GM21619 (cell line): ENCODE data around the gene NCAPD3.
"Not testable (repeated sequence)": the region's sequence is repeated elsewhere in the genome, so short reads cannot be mapped to it uniquely, and the experiment has no call there.

Experiments
- ATAC-seq: cut with Tn5 transposase; IDR thresholded peaks from one replicate; pipeline ENCODE4 v1.9.1; 2021; ENCODE audit not compliant: unreplicated experiment

Gene NCAPD3, protein sequence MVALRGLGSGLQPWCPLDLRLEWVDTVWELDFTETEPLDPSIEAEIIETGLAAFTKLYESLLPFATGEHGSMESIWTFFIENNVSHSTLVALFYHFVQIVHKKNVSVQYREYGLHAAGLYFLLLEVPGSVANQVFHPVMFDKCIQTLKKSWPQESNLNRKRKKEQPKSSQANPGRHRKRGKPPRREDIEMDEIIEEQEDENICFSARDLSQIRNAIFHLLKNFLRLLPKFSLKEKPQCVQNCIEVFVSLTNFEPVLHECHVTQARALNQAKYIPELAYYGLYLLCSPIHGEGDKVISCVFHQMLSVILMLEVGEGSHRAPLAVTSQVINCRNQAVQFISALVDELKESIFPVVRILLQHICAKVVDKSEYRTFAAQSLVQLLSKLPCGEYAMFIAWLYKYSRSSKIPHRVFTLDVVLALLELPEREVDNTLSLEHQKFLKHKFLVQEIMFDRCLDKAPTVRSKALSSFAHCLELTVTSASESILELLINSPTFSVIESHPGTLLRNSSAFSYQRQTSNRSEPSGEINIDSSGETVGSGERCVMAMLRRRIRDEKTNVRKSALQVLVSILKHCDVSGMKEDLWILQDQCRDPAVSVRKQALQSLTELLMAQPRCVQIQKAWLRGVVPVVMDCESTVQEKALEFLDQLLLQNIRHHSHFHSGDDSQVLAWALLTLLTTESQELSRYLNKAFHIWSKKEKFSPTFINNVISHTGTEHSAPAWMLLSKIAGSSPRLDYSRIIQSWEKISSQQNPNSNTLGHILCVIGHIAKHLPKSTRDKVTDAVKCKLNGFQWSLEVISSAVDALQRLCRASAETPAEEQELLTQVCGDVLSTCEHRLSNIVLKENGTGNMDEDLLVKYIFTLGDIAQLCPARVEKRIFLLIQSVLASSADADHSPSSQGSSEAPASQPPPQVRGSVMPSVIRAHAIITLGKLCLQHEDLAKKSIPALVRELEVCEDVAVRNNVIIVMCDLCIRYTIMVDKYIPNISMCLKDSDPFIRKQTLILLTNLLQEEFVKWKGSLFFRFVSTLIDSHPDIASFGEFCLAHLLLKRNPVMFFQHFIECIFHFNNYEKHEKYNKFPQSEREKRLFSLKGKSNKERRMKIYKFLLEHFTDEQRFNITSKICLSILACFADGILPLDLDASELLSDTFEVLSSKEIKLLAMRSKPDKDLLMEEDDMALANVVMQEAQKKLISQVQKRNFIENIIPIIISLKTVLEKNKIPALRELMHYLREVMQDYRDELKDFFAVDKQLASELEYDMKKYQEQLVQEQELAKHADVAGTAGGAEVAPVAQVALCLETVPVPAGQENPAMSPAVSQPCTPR (N-terminal part only)

DNA sequence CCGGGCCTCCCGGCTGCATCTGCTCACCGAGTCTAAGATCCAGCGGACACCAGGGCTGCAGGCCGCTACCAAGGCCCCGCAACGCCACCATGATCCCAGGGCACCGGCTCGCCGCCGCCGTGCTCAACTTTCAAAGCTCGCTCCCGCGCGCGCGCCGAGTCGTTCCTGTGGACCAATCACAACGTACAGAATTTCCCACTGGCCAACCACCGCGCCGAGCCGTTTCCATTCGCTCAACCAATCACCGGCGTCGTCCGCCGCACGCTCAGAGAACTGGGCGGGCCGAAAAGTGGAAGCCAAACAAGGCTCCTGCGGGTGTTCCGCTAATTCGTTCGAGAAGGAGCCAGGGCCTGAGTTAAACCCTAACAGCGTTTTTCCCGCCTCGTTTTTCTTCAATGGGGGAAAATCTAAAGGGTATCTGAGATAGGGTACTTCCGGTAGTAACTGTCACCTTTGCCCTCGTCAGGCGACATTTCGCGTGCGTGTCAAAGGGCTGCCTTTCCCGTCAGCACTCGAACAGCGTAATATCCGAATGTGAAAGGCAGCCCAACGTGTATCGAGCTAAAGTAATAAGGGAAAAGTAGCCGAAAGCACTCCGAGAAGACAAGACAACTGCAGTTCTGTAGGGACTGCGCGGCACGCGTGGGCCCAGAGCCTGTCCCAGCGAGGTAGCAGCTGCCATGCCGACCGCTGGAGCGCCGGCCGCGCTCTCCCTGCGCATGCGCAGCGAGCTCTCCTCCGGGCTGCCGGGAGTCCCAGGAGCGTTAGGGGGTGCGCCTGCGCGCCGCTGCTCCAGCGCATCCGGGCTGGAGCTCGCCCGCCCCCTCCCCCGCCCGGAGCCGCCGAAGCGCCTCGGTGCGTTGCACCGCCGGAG is at the start of gene NCAPD3, which contains the start of gene VPS26B:
Gene NCAPD3, minus strand, starts transcription at position 132 of the 874 bp plus-strand sequence. Its CDS starts 41 bp downstream, at position 91.
Gene VPS26B, plus strand, starts transcription at position 836 of the 874 bp plus-strand sequence. CDS start 452 bp downstream, outside the sequence.
- peak; percentile 67 for ATAC-seq

DNA sequence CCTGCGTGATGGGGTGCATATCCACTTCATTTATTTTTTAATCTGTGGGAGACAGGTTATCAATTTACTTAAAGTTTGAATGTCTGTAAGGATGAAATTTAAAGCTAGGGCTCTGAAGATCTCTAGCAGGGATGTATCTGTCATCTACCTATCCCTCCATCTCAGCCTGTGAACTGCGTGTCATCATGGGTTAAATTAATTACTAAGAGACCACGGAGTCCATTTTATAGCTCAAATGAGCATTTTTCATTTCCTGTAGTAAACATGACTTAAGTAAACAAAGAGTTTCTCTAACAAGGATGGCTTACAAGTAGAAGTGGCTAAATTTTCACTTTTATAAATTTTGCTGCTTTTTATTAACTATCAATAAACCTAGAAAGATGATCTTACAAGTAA is 49.5 kb upstream of the NCAPD3 start:
- no peak for ATAC-seq

DNA sequence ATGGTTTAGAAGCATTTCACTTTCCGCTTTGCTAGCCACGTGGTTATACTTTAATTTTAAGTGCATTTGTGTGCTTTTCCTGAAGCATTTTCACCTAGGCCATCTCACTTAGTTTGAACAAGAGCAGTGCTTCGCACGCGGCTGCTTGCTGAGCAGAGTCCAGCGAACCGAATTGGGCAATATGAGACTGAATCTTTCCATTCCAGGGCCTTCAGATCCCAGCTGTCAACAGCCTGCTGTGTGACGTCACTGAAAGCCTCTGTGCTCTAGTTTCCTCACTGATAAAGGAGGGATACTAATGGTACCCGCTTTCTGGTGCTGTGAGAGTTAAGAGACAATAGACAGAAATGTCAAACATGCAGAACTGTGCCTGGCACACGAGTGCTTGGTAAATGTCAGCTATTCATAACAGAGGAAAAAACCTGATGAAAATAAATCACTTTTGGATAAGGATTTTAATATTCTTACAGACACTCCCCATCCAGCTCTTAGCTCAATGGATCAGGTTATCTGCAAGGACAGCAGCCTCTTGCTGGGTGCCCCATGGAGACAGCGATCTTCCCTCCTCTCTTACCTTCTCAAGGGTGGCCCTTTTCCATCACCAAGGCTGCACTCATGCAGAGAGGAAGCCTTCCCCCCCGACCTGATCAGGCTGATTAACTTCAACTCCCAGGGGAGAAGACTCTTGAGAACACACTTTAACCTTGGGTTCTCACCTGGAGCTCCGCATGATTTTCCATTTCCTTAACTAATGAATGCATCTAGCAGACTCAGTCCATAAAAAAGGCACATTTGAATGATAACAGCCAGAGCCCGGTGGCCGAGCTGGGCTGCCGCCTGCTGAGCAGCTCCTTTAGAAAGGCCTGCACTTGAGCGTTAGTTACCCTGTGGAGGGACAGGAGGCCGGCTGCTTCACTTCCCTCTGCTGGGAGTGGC is 48.9 kb upstream of the NCAPD3 start:
- ATAC-seq = no peak

DNA sequence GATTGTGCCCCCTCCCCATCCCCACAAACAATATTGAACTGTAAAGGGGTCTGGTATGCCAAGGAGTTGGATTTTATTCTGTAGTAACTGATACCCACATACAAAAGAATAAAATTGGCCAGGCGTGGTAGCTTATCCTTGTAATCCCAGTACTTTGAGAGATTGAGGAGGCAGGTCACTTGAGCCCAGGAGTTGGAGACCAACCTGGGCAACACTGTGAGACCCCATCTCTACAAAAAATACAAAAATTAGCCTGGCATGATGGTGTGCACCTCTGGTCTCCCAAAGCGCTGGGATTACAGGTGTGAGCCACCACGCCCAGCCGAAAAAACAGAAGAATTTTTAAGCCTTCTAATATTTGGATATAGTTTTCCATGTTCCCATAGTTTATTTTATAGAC is 48.2 kb upstream of the NCAPD3 start:
- no peak for ATAC-seq

DNA sequence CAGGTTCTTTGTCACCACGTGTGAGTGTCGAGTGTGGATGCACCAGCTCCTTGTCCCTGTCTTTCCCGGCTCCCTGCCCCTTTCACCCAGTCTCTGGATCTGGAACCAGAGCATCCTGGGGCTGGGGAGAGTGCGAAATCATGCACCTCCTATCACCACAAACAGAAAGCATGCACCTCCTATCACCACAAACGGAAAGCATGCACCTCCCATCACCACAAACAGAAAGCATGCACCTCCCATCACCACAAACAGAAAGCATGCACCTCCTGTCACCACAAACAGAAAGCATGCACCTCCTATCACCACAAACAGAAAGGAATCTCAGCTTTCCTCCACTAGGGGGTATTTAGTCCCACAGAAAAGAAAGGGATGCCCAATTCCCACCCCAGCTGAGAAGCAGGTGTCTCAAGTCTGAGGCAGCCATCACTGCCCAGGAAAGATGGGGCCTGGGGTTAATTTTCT is 46.5 kb upstream of the NCAPD3 start:
- ATAC-seq = no peak

DNA sequence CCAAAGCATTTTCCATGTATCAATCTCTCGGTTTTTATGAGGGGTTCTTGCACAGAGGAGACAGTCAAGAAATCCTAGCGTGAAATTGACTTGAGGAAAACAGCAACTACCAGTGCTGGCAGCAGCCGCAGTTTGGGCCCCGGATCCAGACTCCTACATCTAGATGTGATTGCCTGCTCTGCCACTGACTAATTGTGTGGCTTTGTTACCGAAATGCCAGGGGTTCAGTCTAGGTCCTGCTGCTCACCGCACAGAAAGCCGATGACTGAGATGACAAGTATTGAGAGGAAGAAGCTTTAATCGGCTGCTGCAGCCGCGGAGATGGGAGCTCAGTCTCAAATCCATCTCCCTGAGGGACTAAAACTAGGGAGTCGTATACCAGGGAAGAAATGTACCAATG is 44.2 kb upstream of the NCAPD3 start:
- no peak for ATAC-seq

DNA sequence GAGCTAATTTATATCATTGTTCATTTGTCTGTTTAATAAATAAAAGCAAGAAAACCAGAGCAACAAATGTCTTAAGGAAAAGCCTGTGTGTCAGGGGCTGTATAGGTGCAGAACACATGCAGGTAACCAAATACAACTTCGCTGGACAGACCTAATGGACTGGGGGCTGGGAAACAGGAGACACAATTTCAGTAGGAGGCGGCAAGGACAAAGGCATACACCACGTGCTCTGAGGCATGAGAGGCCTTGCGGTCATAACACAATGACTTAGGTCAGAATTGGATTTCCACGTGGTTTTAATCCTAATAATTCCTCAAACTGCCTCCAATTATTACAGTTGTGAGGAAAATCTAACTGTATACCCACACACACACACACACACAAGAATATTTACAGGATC is 43.7 kb upstream of the NCAPD3 start:
- ATAC-seq = no peak

DNA sequence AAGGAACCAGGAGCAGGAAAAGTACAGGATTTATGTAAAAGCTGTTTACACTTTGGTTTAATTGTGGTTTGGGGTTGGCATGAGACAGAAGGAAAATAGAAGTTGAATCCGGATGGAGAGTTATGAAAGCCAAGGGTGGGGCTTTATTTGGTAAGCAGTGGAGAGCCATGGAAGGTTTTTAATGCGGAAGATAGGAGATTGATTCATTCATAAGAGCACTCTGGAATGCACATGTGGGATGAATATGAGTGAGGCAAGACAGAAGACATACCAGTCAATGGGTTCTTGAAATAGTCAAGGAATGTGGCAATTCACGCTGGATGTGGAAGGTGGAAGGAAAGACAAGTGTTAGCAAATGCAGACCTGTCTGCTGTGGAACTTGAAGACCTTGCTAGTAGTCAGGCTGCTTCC is 43.1 kb upstream of the NCAPD3 start:
- ATAC-seq = no peak

DNA sequence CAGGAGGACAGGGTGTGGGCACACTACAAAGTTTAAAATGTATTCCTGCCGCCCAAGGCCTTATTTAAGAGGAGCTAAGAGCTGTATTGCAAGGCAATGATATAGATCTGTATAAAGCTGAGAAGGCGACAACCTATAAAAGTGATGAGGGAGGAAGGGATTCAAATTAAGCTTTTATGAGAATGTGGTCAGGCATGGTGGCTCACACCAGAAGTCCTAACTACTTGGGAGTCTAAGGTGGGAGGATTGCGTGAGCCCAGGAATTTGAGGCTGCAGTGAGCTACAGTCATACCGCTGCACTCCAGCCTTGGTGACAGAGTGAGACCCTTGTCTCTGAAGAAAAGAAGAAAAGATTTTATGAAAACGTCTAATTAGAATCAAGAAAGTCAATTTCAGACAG is 42.7 kb upstream of the NCAPD3 start:
- no peak for ATAC-seq

DNA sequence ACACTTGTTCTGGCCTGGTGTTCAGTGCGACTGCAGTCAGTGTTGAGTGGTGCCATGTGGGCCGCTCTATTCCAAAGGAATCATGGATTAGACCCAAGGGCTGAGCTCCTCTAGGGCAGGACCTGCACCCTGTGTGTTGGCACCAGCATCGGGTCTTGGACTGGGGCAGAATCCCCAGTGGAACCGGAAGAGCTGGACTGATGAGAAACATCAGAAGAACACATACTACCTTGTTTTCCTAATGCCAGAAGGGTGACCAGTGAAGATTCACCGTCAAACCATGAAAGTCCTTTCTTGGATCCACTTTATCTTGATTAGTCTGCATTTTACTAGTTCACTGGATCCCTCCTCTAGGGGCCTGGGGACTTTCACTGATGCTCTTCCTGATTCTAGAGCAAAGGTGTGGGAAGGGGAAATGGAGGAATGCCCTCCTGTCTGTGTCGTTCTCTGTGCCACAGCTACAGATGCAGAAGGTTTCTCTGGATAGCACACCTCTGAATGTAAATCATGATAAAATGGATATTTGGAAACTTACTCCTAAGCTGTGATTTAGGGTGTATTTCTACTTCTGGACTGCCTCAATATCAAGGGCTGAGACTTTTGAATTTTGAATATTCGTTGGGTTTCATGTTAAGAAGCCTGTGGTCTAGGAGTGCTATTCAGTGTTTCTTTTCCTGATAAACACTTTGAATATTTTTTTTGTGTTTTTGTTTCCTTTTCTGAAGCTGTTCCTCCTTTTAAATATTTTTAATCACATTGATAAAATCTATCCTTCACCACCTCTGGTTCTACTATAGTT is 41.4 kb upstream of the NCAPD3 start:
- no peak for ATAC-seq

DNA sequence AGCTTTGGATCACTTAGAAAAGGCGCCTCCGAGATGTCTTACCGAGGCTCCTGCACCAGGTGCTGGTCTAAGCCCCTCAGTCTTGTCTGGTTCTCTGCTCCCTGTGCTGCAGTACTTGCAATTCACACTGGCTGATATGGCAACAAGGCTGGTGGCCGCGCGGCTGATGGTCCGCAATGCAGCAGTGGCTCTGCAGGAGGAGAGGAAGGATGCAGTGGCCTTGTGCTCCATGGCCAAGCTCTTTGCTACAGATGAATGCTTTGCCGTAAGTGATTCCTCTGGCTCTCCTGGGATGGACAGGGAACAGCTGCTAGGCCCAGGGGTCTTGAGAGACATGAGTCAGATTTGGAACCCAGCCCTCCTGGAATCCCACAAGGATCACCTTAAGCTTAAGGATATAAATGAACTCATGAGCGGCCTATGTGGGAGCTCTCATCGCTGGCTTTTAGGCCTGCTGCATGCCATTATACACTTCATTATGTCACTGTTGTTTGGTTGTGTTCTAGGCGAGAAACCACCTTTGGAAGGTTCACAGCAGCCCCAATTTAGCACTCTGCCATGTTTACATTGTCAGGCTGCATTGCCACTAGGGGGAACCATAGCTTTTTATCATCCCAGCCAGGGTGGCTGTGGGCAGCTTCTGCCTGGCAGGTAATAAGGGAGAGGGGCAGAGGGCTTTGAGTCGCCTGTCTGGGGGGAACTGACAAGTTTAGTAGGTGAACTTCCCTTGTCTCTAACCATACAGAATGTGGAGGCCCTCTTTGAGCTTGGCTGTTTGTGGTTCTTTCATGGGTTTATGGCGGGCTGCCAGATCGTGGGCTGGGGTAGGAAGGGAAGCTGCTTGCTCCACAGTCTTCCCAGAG is 38.1 kb upstream of the NCAPD3 start:
- ATAC-seq = no peak

DNA sequence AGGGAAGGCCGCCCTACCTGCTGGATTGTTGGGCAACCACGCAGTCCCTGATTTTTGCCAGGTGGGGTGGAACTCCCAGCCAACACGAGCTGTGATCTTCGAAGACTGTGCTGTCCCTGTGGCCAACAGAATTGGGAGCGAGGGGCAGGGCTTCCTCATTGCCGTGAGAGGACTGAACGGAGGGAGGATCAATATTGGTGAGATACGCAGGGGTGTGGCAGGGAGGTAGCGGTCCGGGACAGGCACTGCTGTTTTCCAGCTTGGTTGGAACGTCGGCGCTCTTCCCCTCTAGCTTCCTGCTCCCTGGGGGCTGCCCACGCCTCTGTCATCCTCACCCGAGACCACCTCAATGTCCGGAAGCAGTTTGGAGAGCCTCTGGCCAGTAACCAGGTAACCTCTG is 37.2 kb upstream of the NCAPD3 start:
- ATAC-seq = no peak

DNA sequence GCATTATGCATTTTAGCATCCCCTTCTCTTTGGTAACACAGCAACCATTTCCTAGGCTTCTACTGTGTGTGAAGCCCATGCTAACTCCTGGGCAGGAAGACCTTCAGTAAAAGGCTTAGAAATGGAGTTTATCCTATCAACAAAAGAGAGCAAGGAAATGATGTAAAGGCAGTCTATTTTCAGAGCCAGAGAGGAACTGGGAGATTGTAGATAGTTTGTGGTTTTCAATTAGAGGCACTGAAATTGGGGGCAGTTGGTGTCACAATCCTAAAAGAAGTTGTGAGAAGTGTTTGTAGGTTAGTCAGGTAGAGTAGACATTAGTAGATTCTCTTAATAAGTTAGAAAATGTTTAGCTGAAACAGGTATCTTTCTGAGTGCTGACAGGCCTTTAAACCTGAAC is 36.7 kb upstream of the NCAPD3 start:
- no peak for ATAC-seq

DNA sequence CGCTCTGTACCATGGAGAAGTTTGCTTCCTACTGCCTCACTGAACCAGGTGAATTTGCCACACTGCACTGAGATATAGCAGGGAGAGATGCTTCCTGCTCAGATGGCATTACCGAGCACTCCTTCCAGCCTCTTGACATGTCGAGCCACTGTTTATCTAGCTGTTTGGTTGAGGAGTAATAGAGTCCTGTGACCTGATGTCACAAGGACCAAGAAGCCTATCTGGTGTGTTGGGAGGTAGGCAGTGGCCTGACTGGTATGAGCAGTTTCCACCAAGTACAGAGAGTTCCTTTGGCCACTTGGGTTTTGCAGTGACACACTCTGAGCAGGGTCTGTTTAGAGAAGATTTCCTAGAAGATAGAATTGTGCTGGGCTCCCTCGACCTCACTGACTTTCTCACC is 34.8 kb upstream of the NCAPD3 start:
- ATAC-seq = no peak

DNA sequence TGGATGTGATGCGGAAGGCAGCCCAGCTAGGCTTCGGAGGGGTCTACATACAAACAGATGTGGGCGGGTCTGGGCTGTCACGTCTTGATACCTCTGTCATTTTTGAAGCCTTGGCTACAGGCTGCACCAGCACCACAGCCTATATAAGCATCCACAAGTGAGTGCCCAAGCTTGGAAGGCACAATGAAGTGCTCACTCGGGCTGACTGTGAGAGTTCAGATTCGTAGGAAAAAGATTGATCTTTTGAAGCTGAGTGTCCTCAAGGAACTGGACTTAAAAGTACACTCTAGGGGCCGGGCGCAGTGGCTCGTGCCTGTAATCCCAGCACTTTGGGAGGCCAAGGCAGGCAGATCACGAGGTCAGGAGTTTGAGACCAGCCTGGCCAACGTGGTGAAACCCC is 33.3 kb upstream of the NCAPD3 start:
- ATAC-seq = no peak

DNA sequence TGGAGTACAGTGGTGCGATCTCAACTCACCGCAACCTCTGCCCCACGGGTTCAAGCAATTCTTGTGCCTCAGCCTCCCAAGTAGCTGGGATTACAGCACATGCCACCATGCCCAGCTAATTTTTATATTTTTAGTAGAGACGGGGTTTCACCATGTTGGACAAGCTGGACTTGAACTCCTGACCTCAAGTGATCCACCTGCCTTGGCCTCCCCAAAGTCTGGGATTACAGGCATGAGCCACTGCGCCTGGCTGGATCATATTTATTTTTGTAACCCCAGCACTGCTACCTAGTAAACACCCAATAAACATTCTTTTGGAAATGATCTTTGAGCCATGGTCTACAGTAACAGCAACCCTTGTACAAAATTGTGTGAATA is 31.4 kb upstream of the NCAPD3 start:
- not testable (repeated sequence) for ATAC-seq
